SK-N-SH treated with all-trans-retinoic acid at 6 μM for 48 hours (cell line): ENCODE data around the gene TNP2.

ENCODE experiments used
- POU6F1 ChIP-seq: fragments of 250-450 bp; sonication (Bioruptor Pico); IDR thresholded peaks from 2 replicates; pipeline ENCODE4 v1.8.0; 2021; ENCODE audit warnings: low read depth, mild to moderate bottlenecking, moderate library complexity, borderline replicate concordance
- PPARA ChIP-seq: fragments of 250-450 bp; sonication (Bioruptor Pico); IDR thresholded peaks from 2 replicates; pipeline ENCODE4 v1.5.0; 2020; ENCODE audit warnings: mild to moderate bottlenecking, borderline replicate concordance
- RARB ChIP-seq: fragments of 250-450 bp; sonication (Bioruptor Pico); IDR thresholded peaks from 2 replicates; pipeline ENCODE4 v1.8.0; 2021; ENCODE audit warnings: mild to moderate bottlenecking, moderate library complexity
- ZFP3 ChIP-seq: fragments of 250-450 bp; sonication (Bioruptor Pico); IDR thresholded peaks from 2 replicates; pipeline ENCODE4 v1.5.0; 2020; ENCODE audit warnings: mild to moderate bottlenecking, moderate library complexity
- ZFP30 ChIP-seq: fragments of 450-650 bp; formaldehyde crosslinking; IDR thresholded peaks from 2 replicates; pipeline ENCODE4 v1.5.0; 2022; ENCODE audit warnings: mild to moderate bottlenecking, moderate library complexity
- TF ChIP-seq, protein P1 (sequence below): fragments of 250-450 bp; sonication (Bioruptor Pico); IDR thresholded peaks from 2 replicates; pipeline ENCODE4 v1.5.1; 2020; ENCODE audit warnings: low read depth, mild to moderate bottlenecking, moderate library complexity

DNA sequence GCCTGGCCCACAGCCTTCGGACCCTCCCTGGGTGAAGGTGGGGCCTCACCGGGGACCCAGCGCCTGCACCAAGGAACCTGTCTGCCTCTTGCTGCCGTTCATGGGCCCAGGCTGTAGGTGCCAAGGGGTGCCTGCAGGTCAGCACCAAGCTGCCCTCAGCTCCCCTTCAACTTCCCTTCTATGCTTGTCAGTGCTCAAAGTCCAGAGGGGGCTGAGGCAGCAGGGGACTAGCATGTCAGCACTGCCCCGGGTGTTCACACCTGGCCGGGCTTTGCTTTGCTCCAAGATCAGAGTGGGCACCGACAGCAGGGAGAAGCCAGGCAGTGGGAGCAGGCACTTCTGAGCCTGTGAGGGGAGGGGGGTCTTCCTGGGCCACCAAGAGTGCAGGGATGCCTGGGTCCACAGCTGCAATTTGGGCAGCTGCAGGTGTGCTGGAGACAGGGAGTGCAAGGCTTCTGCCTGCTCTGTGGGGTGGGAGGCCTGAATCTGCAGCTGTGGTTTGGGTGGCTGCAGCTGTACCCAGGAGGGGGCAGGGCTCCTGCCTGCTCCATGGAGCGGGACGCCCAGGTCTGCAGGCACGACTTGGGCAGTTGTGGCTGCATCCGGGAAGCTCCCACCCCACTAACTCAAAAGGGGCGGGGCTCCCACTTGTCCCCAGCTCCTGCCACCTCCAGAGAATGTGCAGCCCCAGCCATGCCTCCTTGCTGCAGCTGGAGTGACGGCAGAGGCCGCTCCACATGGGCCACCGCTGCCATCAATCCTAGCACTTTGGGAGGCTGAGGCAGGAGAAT lies 39.6 kb upstream of the TNP2 start:
- TF ChIP-seq POU6F1, result no peak
- TF ChIP-seq, protein P1, sequence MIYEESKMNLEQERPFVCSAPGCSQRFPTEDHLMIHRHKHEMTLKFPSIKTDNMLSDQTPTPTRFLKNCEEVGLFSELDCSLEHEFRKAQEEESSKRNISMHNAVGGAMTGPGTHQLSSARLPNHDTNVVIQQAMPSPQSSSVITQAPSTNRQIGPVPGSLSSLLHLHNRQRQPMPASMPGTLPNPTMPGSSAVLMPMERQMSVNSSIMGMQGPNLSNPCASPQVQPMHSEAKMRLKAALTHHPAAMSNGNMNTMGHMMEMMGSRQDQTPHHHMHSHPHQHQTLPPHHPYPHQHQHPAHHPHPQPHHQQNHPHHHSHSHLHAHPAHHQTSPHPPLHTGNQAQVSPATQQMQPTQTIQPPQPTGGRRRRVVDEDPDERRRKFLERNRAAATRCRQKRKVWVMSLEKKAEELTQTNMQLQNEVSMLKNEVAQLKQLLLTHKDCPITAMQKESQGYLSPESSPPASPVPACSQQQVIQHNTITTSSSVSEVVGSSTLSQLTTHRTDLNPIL (CRISPR knock-in tag), result no peak
- TF ChIP-seq RARB (CRISPR knock-in tag), result no peak
- no peak for TF ChIP-seq PPARA (CRISPR knock-in tag)
- TF ChIP-seq ZFP3 (CRISPR knock-in tag), result no peak
- TF ChIP-seq ZFP30, result no peak
